SU-DHL-6 (cell line): Measurements from ENCODE around the gene CDC20.

Source experiments
- CTCF ChIP-seq: fragments of 200-600 bp; sonication (generic); IDR thresholded peaks from one replicate; pipeline ENCODE4 v1.5.1; 2017; ENCODE audit warnings: antibody characterized with exemption, mild to moderate bottlenecking, low read length, moderate library complexity; ENCODE audit not compliant: insufficient read depth, poor library complexity, severe bottlenecking
- EZH2phosphoT487 ChIP-seq: fragments of 200-600 bp; sonication (generic), shearing (Covaris generic); conservative IDR thresholded peaks from 2 replicates; pipeline ENCODE4 v1.6.1; 2018; ENCODE audit warnings: mild to moderate bottlenecking, antibody characterized with exemption, low read length, moderate library complexity, mixed read lengths

- TF ChIP-seq CTCF (no peak), EZH2phosphoT487 (no peak)
Measured at GRCh38 chr1:43357251-43357650, 1.5 kb upstream of the CDC20 start.
